HUES48 (cell line): Measurements from ENCODE around the gene INSIG2.

ENCODE experiments used
- H3K27ac ChIP-seq: one replicate; pipeline ENCODE4 v1.7.0; 2013; ENCODE audit warnings: low read depth, low read length, inconsistent platforms
- H3K27me3 ChIP-seq: 2 replicates; pipeline ENCODE4 v1.6.1; 2013; ENCODE audit warnings: mild to moderate bottlenecking, low read length; ENCODE audit not compliant: control insufficient read depth, insufficient read depth
- H3K36me3 ChIP-seq: 2 replicates; pipeline ENCODE4 v1.6.1; 2013; ENCODE audit warnings: low read length; ENCODE audit not compliant: control insufficient read depth, insufficient read depth
- H3K4me1 ChIP-seq: 2 replicates; pipeline ENCODE4 v1.6.1; 2013; ENCODE audit warnings: mild to moderate bottlenecking, low read length; ENCODE audit not compliant: control insufficient read depth, insufficient read depth
- H3K4me3 ChIP-seq: 2 replicates; pipeline ENCODE4 v1.5.1; 2013; ENCODE audit warnings: mild to moderate bottlenecking, low read depth, low read length
- H3K9ac ChIP-seq: 2 replicates; pipeline ENCODE4 v1.6.1; 2013; ENCODE audit warnings: mild to moderate bottlenecking, low read depth, low read length, moderate library complexity
- H3K9me3 ChIP-seq: 2 replicates; pipeline ENCODE4 v1.6.1; 2013; ENCODE audit warnings: low read length; ENCODE audit not compliant: control insufficient read depth, insufficient read depth

The INSIG2 gene

DNA sequence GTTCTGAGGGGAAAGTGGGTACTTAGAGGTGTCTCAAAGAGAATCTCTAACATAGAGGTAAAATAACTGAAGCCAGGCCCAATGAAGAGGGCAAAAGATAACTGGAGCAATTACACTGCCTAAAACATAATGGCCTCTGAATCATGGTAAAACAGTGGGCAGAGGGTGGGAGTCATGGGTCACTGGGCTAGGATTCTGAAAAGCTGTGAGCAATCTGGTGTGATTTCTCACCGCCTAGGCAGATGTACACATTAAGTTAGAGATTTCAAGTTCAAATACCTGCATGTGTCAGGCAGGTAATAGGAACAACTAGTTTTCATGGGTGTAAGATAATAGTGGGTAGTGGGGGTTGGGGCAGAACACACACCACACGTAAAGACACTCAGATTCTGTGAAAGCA lies 45.6 kb downstream of the INSIG2 start:
- Histone ChIP-seq H3K4me3 (no peak overlapping the region), H3K27ac (no peak overlapping the region), H3K9me3 (no peaks in the 10 kb centered on the region), H3K27me3 (no peaks in the 10 kb centered on the region), H3K9ac (no peak overlapping the region), H3K36me3 (no peaks in the 10 kb centered on the region), H3K4me1 (no peaks in the 10 kb centered on the region)

DNA sequence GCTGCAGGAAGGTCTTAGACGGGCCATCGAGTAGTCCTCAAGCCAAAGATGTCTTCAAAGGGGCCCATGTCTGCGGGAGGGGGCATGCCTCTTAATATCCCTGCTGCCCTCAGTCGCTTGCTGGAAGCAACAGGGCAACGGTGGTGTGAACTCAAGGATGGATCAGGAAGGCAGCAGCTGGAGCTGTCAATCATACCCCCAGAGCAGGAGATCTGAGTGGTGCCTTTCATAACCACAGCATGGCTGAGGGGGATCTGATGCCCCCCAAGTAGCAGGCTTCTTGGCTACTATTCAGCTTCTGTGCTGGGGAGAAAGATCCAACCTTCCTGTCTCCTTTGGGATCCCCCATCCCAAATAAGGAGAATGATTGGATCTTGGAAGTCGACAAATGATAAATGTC lies 46.4 kb downstream of the INSIG2 start:
- Histone ChIP-seq H3K27ac (no peak overlapping the region), H3K9ac (no peak overlapping the region), H3K4me3 (no peak overlapping the region), H3K27me3 (no peaks in the 10 kb centered on the region), H3K9me3 (no peaks in the 10 kb centered on the region), H3K4me1 (no peaks in the 10 kb centered on the region), H3K36me3 (no peaks in the 10 kb centered on the region)

DNA sequence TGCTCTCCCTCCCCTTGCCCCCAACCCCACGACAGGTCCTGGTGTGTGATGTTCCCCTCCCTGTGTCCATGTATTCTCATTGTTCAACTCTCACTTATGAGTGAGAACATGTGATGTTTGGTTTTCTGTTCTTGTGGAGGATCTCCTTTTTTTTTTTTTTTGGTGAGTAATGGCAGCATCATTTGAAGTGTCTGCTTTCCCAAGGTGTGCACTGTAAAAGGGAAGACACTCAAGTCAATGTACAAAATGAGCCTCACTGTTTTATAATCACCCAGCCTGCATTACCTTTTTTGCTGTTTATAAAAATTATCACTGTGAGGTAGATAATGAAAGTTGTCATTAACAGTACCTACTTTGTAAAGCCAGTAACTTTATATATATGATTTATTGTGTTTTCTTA lies 56.9 kb downstream of the INSIG2 start:
- Histone ChIP-seq H3K4me3 (no peak overlapping the region), H3K27ac (no peak overlapping the region), H3K27me3 (no peaks in the 10 kb centered on the region), H3K36me3 (no peaks in the 10 kb centered on the region), H3K4me1 (no peaks in the 10 kb centered on the region), H3K9ac (no peak overlapping the region), H3K9me3 (no peaks in the 10 kb centered on the region)

DNA sequence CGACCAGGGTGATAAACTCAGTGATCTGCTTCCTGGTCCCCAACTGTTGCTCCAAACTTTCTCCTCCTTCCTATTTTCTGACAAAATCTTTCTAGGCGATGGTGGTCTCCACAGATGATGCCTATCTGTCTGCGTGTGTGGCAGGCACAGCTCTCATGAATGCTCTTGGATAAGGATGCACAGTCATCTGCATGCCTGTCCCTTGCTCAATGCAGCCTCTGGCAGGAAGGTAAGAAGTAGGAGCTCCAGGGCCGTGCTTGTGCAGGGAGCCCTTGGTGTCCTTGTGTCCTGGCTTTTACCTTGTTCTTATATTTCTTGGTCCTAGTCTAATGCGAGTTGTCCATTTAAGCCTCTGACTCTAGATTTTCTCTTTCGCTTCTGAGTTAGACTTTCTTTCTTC lies 57.5 kb downstream of the INSIG2 start:
- Histone ChIP-seq H3K36me3 (no peaks in the 10 kb centered on the region), H3K4me1 (no peaks in the 10 kb centered on the region), H3K4me3 (no peak overlapping the region), H3K9ac (no peak overlapping the region), H3K9me3 (no peaks in the 10 kb centered on the region), H3K27me3 (no peaks in the 10 kb centered on the region), H3K27ac (no peak overlapping the region)

DNA sequence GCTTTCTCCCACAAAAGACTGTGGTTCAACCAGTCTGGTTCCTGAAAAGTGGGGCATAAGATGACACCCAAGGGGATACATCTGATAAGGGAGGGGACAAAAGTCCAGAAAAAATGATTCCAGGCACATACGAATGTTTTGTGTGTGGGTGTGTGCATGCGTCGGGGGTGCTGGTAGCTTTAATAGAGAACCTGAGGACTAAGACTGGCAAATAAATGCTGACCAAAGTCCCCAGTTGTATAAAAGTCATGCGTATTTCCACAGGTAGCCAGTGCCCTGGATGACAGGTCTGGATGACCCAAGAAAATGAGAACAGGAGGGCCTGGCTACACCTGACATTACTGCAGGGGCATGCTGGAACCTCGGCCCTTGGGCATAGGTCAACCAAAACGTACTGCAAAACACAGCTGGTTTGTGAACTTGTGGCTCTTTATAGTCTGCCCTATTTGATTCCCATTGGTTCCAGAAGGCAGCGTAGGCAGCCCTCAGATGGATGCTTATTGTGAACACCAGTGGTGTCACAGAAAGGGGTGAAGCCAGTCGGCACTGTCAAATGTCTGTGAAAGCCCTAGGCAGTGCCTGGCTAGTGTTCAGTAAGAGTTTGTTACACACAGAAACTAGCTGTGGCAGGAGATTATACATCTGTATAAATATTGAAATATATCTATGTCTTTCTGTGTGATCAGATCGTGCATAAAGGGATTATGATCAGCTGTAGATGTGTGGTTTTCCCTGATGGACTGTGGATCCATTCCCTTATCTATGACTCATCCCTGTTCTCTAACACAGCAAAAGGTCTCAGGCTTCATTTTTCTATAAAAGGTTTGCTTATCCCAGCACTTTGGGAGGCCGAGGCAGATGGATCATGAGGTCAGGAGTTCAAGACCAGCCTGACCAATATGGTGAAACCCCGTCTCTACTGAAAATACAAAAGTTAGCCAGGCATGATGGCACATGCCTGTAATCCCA lies 58.3 kb downstream of the INSIG2 start:
- Histone ChIP-seq H3K9me3 (no peaks in the 10 kb centered on the region), H3K4me3 (no peak overlapping the region), H3K4me1 (no peaks in the 10 kb centered on the region), H3K27ac (no peak overlapping the region), H3K36me3 (no peaks in the 10 kb centered on the region), H3K27me3 (no peaks in the 10 kb centered on the region), H3K9ac (no peak overlapping the region)

DNA sequence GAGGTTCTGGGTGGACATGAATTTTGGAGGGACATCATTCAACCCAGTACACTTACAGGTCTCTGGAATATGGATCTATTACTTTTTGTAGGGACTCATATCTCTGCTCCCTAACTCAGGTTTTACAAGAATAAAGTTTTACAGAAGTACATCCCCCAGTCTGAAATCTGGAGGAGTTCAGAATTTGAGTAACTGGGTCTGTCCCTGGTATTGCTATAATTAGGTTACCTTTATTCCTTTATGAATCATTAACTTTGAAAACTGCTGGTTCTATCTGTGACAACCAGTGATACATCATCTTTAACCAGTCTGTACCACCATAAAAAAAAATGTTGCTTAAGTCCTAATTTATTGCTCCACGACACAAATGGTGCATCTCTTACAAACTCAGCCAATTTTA lies 59.9 kb downstream of the INSIG2 start:
- no peaks in the 10 kb centered on the region for H3K9me3 ChIP-seq
- no peak overlapping the region for H3K27ac ChIP-seq
- H3K27me3 ChIP-seq, result no peaks in the 10 kb centered on the region
- no peak overlapping the region for H3K9ac ChIP-seq
- H3K36me3 ChIP-seq, result no peaks in the 10 kb centered on the region
- no peak overlapping the region for H3K4me3 ChIP-seq
- H3K4me1 ChIP-seq, result no peaks in the 10 kb centered on the region

DNA sequence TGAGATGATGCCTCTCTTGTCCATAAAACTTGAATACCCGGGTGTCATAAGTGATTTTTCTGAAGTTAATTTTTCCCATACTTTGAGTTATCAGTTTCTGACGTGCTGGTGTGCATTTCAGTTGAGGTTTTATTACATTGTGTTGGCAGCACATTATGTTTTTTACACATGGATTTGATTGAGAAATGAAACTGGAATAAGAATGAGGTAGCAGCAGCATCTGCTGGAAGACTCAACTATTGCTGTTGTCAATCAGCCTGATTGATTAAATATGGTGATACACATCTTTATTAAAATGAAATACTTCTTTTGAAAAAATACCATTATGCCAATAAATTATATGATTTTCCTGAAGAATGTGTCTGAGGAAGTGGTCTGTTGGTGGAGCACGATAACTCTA lies 60.5 kb downstream of the INSIG2 start:
- Histone ChIP-seq H3K36me3 (no peaks in the 10 kb centered on the region), H3K27ac (no peak overlapping the region), H3K9ac (no peak overlapping the region), H3K9me3 (no peaks in the 10 kb centered on the region), H3K27me3 (no peaks in the 10 kb centered on the region), H3K4me3 (no peak overlapping the region), H3K4me1 (no peaks in the 10 kb centered on the region)

DNA sequence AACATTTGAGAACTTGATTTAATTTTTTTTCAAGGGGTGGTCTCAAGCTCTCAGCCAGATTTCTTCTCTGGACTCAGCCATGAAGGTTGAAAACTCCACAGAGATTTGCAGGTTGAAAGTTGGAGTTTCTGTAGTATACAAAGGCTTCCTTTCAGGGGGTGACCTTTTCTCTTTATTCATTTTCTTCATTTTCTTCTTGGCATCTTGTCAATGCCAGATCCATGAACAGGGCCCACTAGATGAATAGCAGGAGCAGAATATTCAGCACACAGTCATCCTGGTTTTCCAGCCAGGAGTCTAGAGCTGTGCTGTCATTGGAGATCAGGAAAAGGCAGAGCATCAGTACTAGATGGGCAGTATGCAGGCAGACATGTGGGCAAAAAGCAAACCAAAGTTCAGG lies 62.0 kb downstream of the INSIG2 start:
- Histone ChIP-seq H3K36me3 (no peaks in the 10 kb centered on the region), H3K4me1 (no peaks in the 10 kb centered on the region), H3K9me3 (no peaks in the 10 kb centered on the region), H3K27me3 (no peaks in the 10 kb centered on the region), H3K9ac (no peak overlapping the region), H3K27ac (no peak overlapping the region), H3K4me3 (no peak overlapping the region)

DNA sequence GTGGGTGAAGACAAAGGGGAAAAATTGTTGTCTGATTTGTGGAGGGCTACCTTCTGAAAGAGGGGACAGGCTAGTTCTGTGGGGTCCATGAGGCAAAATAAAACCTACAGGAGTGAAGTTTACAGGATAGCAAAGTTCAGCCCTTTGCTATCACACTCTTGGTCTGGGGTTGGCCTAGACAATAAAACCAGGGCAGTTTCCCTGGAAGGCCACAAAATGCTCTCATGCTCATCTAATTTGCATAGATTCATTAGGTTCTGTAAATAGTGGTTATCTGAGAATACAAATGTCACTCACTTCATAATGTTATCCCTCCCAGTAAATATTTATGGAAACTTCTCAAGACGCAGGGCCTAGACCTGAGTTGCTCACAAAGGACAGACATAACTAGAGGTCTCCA lies 63.6 kb downstream of the INSIG2 start:
- Histone ChIP-seq H3K9ac (no peak overlapping the region), H3K36me3 (no peaks in the 10 kb centered on the region), H3K27me3 (no peaks in the 10 kb centered on the region), H3K9me3 (no peaks in the 10 kb centered on the region), H3K4me3 (no peak overlapping the region), H3K27ac (no peak overlapping the region), H3K4me1 (no peaks in the 10 kb centered on the region)

DNA sequence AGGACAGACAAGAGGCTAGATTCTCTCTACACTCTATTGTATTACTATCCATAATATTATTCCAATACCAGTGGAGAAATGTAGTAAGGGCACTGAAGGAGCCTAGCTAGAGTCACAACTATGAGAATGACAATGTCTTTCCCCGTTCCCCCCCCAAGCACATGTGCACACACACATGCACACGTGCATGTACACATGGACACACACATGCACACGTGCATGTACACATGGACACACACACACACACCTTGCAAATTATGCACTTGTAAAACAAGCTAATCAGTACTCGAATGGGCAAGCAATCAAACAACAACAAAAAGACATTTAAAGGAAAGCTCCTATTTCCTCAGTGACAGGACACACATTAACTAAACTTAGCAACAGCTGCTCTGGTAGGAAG lies 65.2 kb downstream of the INSIG2 start:
- Histone ChIP-seq H3K9me3 (no peaks in the 10 kb centered on the region), H3K27ac (no peak overlapping the region), H3K27me3 (no peaks in the 10 kb centered on the region), H3K9ac (no peak overlapping the region), H3K4me3 (no peak overlapping the region), H3K4me1 (no peaks in the 10 kb centered on the region), H3K36me3 (no peaks in the 10 kb centered on the region)

DNA sequence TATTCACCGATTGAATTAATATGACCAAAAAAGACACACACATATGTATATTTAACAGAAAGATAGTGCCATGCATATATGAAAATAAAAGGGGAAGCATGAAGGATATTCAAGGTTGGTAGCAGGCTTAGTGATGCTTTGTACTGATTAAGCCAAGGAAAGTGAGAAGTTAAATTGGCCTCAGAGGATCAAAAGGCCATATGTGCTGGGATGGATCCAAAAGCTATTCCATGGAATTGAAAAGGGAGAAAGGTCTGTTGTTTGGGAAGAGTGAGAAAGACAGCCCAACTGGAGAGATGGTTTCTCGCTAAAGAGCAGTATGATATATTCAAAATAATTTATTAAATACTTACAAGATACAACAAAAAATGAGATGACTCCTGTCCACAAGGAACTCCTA lies 65.9 kb downstream of the INSIG2 start:
- Histone ChIP-seq H3K9me3 (no peaks in the 10 kb centered on the region), H3K4me3 (no peak overlapping the region), H3K4me1 (no peaks in the 10 kb centered on the region), H3K27me3 (no peaks in the 10 kb centered on the region), H3K36me3 (no peaks in the 10 kb centered on the region), H3K9ac (no peak overlapping the region), H3K27ac (no peak overlapping the region)
